ENCODE measurements around the gene HINFP.

Gene HINFP, protein sequence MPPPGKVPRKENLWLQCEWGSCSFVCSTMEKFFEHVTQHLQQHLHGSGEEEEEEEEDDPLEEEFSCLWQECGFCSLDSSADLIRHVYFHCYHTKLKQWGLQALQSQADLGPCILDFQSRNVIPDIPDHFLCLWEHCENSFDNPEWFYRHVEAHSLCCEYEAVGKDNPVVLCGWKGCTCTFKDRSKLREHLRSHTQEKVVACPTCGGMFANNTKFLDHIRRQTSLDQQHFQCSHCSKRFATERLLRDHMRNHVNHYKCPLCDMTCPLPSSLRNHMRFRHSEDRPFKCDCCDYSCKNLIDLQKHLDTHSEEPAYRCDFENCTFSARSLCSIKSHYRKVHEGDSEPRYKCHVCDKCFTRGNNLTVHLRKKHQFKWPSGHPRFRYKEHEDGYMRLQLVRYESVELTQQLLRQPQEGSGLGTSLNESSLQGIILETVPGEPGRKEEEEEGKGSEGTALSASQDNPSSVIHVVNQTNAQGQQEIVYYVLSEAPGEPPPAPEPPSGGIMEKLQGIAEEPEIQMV

DNA sequence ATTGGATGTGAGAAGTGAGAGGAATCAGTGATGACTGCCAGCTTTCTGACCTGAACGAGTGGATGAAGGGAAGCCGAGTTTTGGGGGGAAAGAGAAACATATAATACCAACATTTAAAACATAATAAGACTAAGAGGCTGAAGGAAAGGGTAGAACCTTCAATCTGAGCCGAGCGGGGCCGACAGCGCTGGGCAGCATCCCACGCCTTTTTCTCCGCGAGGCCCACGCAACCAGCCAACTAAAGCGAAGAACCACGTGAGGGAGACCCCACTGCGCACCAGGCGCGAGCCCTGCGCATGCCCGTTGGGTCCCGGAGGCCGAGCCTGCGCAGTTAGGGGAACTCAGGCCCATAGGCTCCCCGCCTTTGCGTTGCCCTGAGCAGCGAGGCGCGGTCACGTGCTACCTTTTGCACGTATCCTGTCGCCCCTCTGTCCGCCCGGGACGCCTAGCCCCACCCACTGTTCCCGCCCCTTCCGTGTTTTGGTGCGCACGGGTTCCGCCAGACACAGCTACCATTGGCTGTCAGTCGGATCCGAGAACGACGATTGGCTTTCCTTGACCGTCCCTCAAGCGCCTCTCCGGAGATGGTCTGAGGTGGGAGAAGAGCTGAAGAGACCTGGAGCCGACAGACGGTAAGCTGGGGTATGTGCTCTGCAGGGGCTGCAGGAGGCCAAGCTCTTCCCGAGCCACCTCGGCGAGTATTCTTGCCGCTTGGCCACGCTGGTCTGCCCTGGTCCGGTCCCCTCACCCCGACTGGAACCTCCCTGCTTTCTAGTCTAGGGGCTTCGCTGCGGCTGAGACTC is at the start of gene HINFP:
TSS of gene HINFP (plus strand) at position 573 of the 803 bp plus-strand sequence. CDS start 5,365 bp downstream, outside the sequence.
- peak; percentile 95 for DNase-seq

DNA sequence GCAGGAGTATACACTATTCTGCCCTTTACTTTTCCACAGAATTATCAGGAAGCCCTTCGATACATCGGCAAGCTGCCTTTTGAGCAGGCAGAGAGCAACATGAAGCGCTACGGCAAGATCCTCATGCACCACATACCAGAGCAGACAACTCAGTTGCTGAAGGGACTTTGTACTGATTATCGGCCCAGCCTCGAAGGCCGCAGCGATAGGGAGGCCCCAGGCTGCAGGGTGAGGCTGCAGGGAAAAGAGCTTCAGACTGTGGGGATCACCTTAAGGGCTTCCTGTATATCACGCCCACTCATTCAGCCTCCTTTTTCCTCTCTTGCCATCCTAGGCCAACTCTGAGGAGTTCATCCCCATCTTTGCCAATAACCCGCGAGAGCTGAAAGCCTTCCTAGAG is 43.5 kb upstream of the HINFP start:
- DNase-seq: no peak

DNA sequence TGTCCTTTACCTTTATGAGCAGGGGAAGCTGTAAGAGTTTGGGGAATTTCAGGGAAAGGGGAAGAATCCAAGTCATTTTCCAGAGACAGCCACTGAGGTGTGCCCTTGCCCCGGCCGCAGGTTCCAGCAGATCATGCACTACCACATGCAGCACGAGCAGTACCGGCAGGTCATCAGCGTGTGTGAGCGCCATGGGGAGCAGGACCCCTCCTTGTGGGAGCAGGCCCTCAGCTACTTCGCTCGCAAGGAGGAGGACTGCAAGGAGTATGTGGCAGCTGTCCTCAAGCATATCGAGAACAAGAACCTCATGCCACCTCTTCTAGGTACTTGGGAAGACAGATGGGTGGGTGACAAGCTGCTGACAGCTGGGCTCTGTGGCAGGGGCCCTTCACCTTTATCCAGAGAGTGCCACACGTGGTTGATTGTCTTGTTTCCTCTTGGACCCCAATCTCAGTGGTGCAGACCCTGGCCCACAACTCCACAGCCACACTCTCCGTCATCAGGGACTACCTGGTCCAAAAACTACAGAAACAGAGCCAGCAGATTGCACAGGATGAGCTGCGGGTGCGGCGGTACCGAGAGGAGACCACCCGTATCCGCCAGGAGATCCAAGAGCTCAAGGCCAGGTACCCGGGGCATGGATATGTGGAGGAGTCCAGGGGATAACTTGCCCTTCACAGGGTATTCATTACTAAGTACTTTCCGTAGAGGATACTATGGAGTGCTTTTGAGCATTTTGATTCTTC is 42.5 kb upstream of the HINFP start:
- DNase-seq: no peak

DNA sequence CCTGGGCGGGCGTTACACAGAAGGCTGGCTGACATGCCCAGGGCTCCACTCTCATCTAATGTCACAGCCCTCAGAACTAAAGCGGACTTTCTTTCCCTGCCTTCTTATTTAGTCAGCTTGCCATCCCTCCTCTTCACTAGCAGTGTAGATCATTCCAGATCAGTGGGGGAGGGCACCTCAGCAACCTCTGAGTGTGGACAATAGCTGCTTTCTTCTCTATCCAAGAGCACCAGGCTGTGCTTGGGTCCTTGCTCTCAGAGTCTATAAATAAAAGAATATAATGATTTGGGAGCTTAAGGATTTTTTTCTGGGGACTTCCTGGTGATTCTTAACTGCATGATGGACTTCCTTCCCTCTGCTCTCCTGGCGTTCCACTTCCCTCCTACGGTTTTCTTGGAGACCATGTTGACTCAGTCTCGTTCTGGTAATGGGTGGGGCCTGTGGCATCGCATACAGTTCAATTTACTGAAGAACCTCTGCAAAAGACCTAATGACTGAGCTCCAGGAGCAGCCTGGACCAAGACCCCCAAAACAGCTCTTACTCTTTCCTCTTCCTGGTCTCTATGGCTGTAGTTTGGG is 39.6 kb upstream of the HINFP start:
- no peak for DNase-seq

DNA sequence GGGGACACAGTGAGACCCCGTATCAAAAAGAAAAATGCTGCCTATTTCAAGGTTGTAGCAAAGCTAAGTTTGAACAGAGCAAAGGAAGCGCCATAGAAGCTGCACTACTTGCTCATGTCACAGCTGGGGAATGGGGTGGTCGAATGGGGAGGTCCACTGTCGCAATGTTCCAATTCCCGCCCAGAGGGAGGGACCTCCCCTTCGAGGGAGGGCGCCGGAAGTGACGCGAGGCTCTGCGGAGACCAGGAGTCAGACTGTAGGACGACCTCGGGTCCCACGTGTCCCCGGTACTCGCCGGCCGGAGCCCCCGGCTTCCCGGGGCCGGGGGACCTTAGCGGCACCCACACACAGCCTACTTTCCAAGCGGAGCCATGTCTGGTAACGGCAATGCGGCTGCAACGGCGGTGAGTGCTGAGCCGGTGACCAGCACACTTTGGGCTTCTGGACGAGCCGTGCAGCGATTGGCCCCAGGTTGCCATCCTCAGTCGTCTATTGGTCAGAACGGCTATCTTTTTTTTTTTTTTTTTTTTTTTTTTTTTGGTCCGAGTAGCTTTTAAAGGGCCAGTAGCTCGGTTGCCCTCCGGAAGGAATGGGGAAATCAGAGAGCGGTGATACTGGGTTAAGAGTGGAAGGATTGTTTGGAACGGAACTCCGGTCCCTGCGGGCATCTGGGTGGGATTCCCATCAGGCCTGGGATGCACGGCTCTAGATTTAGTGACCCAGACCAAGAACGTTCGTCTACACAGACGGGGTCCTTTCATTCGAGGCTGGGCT is 36.5 kb upstream of the HINFP start, which contains the start of gene HMBS:
TSS of gene HMBS (plus strand) at position 219 of the 774 bp plus-strand sequence. CDS start at position 372, 153 bp downstream.
- peak; percentile 83 for DNase-seq

DNA sequence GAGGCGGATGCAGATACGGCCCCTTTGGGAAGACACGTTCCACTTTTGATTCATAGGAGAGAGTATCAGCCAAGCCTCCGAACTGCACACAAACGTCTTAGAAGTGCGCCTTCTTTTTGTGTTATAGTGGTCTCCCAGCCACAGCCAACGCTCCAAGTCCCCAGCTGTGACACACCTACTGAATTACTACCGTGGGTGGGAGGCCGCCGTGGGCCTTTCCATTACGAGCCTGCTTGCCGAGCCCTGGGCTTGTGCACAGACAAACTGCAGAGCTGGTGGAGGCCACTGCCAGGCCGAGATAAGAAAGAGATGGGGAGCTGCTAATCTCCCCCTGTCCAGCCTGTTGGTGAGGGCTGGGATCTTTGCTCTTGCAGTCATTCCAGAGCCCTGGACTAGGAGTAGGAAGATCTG is 35.9 kb upstream of the HINFP start:
- no peak for DNase-seq

DNA sequence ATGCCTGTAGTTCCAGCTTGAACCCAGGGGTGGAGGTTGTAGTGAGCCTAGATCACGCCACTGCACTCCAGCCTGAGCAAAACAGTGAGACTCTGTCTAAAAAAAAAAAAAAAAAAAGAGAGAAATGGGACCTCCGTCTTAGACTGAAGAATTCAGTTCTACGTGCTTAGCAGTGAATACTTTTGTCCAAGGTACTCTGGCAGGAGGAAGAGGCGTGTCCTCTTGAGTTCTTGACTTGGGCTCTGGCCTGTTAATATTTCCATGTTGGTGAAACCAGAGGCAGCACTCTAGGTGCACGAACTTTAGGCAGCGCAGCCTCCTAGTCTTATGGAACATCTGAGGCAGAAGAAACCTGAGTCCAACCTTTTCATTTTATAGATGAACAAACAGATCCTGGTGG is 34.3 kb upstream of the HINFP start:
- DNase-seq: no peak

DNA sequence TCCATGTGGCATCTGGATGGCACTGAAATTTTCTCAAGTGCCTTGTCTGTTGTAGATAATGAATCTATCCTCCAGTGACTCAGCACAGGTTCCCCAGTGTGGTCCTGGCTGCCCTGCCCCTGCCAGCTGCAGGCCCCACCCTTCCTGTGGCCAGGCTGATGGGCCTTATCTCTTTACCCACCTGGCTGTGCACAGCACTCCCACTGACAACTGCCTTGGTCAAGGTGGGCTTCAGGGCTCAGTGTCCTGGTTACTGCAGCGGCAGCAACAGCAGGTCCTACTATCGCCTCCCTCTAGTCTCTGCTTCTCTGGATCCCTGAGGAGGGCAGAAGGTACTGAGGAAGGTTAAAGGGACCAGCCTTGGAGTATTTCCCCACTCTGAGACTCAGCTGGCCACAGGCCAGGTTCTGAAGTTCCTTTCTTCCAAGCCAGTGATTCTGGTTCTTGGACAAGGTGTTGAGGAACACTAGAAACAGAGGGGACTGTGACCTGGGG is 33.6 kb upstream of the HINFP start:
- no peak for DNase-seq

DNA sequence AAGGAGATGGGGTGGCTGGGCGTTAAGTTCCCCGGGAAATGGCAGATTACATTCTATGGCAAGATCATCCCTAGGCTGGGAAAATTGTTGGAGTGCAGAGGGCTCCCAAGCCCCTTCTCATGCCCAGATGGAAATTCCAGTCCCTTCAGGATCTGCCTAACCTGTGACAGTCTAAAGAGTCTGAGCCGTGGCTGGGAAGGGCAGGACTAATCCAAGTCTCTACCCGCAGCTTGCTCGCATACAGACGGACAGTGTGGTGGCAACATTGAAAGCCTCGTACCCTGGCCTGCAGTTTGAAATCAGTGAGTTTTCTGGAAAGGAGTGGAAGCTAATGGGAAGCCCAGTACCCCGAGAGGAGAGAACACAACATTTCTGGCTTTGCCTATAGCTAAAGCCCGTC is 33.0 kb upstream of the HINFP start:
- no peak for DNase-seq

DNA sequence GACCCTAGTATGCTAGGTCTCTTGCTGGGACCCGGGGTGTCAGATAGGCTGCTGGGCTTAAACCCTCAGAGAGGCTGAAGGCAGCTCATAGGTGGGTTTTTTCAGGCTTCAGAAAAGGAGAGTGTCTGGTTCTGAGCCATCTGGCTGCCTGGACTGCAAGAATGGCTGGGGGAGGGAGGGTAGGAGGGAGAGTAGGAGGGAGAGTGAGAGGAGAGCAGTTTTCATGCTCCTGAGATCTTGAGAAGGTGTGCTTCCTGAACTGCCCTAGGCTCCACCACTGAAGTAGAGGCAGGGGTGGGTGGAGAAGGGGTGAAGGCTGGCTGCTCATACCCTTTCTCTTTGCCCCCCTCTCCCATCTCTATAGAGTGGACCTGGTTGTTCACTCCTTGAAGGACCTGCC is 32.1 kb upstream of the HINFP start:
- DNase-seq: no peak

DNA sequence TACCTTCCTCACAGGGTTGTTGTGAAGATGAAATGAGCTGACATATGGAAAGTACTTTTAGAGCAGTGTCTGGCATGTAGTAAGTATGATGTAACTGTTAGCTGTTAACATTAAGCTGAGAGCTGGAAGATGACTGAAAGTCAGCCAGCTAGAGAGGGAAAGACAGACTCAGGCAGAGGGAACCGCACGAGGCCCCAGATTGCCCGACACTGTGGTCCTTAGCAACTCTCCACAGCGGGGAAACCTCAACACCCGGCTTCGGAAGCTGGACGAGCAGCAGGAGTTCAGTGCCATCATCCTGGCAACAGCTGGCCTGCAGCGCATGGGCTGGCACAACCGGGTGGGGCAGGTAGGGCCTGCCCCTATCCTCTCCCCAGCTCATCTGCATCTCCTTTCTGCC is 30.2 kb upstream of the HINFP start:
- peak; percentile 25 for DNase-seq

DNA sequence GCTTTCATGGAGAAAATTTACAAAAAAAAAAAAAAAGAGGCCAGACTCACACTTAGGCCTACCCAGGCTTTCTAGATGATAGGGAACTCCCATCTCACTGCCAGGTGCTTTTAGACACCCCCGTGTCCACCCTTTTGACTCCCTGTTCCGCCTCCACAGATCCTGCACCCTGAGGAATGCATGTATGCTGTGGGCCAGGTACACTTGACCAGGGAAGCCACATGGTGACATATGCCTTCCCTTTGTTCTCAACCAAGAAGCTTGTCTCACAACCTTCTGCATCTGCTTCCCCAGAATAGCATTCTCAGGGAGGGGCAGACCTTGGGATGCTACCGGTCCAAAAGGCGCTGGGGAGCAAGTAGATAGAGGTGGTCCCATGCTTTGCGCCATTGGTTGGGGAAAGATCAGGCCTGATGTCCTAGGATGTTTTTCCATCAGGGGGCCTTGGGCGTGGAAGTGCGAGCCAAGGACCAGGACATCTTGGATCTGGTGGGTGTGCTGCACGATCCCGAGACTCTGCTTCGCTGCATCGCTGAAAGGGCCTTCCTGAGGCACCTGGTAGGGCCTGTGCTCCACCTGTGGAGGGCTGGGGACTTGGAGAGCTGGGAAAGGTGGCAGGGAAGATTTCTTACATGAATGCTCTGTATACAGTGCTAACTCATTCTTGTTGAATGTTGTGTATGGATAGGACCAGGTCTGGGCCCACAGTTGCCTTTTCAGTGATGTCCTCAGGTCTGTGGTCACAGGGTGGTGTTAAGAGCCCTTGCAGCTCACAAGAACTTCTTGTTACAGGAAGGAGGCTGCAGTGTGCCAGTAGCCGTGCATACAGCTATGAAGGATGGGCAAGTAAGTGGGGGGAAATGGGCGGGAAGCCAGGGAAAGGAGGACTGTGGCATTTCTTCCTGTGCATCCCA is 29.2 kb upstream of the HINFP start:
- DNase-seq: no peak

DNA sequence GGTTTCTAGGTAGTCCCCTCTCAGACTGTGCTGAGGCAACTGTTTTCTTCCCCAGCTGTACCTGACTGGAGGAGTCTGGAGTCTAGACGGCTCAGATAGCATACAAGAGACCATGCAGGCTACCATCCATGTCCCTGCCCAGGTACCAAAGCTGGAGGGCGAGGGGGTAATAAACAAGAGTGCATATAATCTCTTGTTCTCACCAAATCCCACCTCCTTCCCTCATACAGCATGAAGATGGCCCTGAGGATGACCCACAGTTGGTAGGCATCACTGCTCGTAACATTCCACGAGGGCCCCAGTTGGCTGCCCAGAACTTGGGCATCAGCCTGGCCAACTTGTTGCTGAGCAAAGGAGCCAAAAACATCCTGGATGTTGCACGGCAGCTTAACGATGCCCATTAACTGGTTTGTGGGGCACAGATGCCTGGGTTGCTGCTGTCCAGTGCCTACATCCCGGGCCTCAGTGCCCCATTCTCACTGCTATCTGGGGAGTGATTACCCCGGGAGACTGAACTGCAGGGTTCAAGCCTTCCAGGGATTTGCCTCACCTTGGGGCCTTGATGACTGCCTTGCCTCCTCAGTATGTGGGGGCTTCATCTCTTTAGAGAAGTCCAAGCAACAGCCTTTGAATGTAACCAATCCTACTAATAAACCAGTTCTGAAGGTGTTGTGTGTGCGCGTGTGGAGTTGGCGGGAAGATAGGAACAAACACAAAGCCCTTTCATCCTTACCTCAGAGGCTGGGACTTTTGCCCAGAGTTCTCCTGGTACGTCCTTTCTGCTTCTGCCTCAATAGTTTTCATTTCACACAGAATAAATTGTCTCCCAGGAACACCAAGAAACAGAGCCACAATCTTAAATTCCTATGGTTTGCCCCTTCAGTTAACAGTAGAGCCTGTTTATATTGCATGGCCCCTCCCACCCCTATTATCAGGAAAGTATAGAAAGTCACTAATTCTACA is 28.2 kb upstream of the HINFP start:
- no peak for DNase-seq

DNA sequence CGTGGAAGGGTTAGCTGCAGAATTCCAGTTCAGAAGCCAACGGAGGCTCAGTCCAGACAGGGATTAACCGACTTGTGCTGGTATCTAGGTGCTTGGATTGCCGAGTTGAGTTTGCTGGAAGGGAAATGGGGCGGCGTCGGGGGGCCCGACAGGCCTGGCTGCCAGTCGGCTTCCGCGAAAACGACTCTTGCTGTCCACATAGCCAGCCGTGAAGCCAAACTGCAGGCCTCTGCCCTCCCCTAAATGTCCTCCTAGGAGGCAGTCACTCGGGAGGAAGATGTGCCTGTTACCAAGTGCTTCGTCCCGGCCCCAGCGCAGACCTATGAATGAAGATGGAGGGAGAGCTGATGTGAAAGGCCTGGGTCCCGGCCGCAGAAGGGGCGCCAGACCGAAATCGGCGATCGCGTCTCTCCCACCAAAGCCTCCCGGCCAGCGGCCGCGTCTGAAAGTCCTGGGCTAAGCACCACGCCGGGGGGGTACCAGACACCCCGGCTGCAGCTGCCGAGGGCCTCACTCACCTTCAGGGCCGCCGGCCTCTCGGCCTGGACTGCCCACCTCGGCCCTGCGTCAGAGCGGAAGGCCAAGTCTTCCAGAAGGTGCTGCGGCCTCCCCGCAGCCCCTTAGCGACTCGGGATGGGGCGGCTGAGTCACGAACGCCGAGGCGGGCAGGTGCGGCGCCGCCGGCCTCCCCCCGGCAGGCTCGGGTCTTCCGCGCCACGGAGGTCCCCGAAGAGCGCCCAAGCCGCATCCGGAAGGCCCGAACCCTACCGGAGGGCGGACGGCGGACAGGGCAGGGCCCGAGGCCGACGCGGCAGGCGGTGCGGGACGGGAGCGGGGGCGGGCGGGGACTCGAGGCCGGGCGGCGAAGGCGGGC is 27.2 kb upstream of the HINFP start:
- DNase-seq: no peak

DNA sequence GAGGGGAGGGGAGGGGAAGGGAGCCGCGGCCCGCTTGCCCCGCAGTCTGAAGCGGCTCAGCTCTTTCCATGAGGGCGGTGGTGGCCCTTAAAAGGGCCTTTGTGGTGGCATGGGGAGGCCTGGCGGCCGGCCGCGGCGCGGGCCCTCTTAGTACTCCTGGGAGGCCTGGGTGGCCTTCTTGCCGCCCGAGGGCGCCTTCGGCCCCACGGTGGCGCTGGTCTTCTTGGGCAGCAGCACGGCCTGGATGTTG is 26.6 kb upstream of the HINFP start:
- no peak for DNase-seq

DNA sequence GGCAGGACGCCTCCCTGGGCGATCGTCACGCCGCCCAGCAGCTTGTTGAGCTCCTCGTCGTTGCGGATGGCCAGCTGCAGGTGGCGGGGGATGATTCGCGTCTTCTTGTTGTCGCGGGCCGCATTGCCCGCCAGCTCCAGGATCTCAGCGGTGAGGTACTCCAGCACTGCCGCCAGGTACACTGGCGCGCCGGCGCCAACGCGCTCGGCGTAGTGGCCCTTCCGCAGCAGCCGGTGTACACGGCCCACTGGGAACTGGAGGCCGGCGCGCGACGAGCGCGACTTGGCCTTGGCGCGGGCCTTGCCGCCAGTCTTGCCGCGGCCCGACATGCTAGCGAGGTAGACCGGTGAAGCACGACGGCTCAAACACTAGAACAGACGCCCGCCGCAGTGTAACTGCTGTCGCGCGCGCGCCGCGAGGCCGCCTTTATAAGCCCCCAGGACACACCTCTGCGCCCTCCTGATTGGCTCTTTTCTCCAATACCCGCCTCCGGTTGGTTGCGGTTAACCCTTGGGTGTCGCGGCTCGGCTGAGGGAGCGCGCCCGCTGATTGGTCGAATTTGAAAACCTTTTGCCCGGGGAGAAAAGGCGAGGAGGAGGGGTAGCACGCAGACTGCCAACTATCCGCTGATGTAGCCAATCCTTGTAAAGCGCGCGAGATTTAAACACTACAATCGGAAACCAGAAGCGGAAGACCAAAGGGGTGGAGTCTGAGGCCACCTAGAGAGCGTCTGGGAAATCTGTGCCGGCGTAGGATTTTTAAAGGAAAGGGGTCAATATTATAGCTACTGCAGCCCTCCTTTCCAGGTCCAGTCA is 26.1 kb upstream of the HINFP start:
- peak; percentile 91 for DNase-seq

DNA sequence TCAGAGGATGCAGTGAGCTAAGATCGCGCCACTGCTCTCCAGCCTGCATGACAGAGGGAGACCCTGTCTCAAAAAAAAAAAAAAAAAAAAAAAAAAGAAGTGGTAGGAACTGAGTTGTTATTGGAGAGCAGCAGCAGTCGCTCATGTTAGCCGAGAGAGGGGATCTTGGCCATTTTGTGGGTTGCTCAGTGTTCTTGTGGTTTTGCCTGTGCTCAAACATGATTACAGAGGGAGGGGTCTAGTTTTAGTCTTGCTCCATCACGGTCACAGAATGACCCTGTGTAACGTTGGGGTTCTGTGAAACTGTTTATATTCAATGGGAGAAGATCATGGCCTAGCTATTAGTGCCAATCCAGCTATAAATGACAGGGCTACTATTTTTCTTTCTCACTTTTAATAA is 21.7 kb upstream of the HINFP start:
- no peak for DNase-seq
